Measurements from ENCODE around the gene TMPRSS11E.
"Not testable (repeated sequence)": the region's sequence is repeated elsewhere in the genome, so short reads cannot be mapped to it uniquely, and the experiment has no call there.

The TMPRSS11E gene

GRCh38 chr4:68447201-68447600 is at the start of gene TMPRSS11E:
TMPRSS11E (plus strand) TSS chr4:68447463; CDS start chr4:68447513, 50 bp downstream.
- no peak for DNase-seq

GRCh38 chr4:68399306-68399705 is 48.0 kb upstream of the TMPRSS11E start:
- DNase-seq: no peak

GRCh38 chr4:68401231-68401630 is 46.0 kb upstream of the TMPRSS11E start:
- DNase-seq: no peak

- DNase-seq: no peak
These were observed 43.1 kb upstream of the TMPRSS11E start for GRCh38 chr4:68404153-68404552.

GRCh38 chr4:68405718-68406478 is 41.4 kb upstream of the TMPRSS11E start:
- DNase-seq: not testable (repeated sequence)

- no peak for DNase-seq
These were observed 40.8 kb upstream of the TMPRSS11E start for GRCh38 chr4:68406479-68406859.

GRCh38 chr4:68407015-68407867 is 40.0 kb upstream of the TMPRSS11E start:
- not testable (repeated sequence) for DNase-seq

- DNase-seq: no peak
These were observed 39.4 kb upstream of the TMPRSS11E start for GRCh38 chr4:68407868-68408190.

- no peak for DNase-seq
These were observed 37.1 kb upstream of the TMPRSS11E start for GRCh38 chr4:68410149-68410548.

GRCh38 chr4:68410643-68411042 is 36.6 kb upstream of the TMPRSS11E start:
- DNase-seq: no peak

- DNase-seq: not testable (repeated sequence)
These were observed 35.2 kb upstream of the TMPRSS11E start for GRCh38 chr4:68412031-68412430.

GRCh38 chr4:68416591-68416990 is 30.7 kb upstream of the TMPRSS11E start:
- DNase-seq: no peak

- DNase-seq: no peak
These were observed 20.7 kb upstream of the TMPRSS11E start for GRCh38 chr4:68426516-68426915.

GRCh38 chr4:68430337-68430736 is 16.9 kb upstream of the TMPRSS11E start:
- DNase-seq: no peak

- DNase-seq: no peak
These were observed 14.9 kb upstream of the TMPRSS11E start for GRCh38 chr4:68432320-68432719.

GRCh38 chr4:68433582-68433981 is 13.7 kb upstream of the TMPRSS11E start:
- DNase-seq: no peak

GRCh38 chr4:68434277-68434676 is 13.0 kb upstream of the TMPRSS11E start:
- DNase-seq: no peak

- DNase-seq: no peak
These were observed 12.4 kb upstream of the TMPRSS11E start for GRCh38 chr4:68434836-68435235.

GRCh38 chr4:68445111-68445510 is 2.2 kb upstream of the TMPRSS11E start:
- no peak for DNase-seq

GRCh38 chr4:68451246-68452211 is 4.3 kb downstream of the TMPRSS11E start:
- no peak for DNase-seq

GRCh38 chr4:68460085-68460484 is 12.8 kb downstream of the TMPRSS11E start:
- no peak for DNase-seq

- no peak for DNase-seq
These were observed 14.5 kb downstream of the TMPRSS11E start for GRCh38 chr4:68461790-68462189.

GRCh38 chr4:68462691-68463090 is 15.4 kb downstream of the TMPRSS11E start:
- no peak for DNase-seq

All from NCI-H524 (cell line).